NCI-H345 treated with DMSO at 0.1 percent for 48 hours (cell line): ENCODE measurements around the gene CCL22.
"Not testable (repeated sequence)": the region's sequence is repeated elsewhere in the genome, so short reads cannot be mapped to it uniquely, and the experiment has no call there.

Experiments
- DNase-seq: peaks from one replicate; lab custom pipeline; 2025; ENCODE audit not compliant: unreplicated experiment; lab: John Stamatoyannopoulos, UW

CCL22 gene, protein sequence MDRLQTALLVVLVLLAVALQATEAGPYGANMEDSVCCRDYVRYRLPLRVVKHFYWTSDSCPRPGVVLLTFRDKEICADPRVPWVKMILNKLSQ

DNA sequence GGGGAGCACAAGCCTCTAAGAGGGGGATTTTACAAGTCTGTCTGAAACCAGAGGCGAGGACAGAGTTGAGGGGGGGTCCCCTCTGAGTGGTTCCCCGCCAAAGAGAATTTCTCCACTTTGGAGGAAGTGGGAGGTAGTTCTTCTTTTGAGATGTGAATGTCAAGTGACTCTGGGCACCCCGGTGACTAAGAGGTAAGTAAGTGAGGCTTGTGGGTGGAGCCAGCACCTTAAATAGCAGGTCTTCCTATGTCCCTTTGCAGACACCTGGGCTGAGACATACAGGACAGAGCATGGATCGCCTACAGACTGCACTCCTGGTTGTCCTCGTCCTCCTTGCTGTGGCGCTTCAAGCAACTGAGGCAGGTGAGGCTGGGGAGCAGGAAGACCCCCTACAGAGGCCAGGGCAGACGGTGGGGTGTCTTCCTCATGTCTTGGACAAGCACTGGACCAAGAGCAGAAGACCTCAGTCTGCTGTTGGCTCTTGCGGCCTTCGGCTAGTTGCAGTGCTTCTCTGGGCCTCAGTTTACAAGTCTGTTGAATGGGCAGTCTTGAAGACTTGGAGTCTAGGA lies at the start of gene CCL22:
CCL22 (plus strand) TSS at position 257 of the 569 bp plus-strand sequence; CDS start at position 291, 34 bp downstream.
- no peak for DNase-seq

DNA sequence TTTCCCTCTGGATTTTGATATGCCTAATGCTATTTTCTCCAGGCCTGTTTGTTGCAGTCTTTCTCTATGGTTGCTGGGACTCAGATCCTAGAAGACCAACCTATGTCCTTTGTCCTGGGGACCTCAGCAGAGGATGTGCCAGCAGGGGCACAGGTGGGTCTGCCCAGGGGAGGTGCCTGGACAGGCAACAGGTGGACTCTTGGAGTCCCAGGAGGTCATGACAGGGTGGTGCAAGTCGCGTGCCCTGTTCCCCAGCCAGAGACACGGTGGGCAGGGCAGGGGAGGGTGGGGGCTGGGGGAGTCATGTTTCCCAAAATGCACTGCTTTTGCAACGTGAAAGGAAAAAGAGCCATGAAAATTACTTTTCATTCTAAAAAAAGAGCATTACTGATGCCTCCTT lies 47.8 kb upstream of the CCL22 start:
- no peak for DNase-seq

DNA sequence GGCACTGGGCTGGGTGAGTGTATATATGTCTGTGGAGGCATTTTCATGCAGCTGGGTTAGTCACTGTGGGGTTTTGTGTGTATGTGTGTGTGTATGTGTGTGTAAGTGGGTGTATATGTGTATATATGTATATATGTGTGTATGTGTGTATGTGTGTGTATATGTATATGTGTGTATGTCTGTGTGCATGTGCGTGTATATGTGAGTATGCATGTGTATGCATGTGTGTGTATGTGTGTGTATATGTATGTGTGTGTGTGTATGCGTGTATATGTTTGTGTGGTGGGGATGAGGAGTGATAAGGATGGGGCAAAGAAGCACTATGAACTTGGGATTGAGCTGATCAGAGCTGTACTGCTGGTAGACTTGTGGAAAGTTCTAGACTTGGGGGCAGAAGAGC lies 45.1 kb upstream of the CCL22 start:
- no peak for DNase-seq

DNA sequence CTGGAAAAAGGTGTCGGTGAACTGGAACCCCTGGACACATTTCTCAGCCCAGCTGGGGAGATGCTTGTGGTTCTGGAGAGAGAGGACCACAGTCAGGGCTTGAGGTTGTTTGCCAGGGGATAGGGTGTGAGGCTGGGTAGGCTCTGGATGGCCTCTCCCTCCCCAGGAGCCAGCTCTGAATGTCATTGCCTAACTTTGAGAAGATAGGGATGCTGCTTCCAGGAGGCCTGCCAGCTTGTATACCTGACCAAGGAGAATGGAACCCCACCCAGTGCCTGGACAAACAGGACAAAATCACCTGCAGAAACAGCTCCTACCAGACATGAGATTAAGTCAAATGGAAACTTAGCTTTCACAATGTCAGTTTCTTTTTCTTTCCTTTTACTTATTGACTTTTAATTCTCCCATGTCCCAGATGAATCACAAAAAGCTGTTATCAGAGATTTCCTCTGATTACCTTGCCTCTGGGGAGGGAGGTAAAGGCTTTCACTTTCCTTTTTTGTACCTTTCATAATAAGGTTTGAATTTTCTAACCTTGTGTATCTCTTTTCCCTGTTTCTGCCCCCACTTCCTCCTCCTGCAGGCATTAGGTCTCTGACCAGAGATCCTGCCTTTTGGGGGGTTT lies 44.3 kb upstream of the CCL22 start:
- DNase-seq, result no peak

DNA sequence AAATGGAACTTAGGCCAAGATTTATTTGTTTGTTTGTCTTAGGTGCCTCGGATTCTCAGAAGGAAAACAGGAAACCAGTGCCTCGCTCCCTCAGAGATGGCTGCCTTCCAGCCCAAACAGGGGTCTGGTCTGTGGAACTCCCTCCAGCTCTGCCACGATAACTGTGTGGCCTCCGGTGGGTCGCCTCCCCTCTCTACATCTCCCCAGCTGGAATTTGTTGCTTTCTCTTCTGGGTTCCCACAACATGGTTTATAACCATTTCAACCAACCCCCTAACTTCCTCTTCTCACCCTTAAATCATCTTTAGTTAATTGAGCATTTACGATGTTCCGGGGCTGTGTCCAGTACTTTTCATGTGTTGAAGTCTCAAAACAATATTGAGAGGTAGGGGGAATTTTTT lies 43.2 kb upstream of the CCL22 start:
- no peak for DNase-seq

DNA sequence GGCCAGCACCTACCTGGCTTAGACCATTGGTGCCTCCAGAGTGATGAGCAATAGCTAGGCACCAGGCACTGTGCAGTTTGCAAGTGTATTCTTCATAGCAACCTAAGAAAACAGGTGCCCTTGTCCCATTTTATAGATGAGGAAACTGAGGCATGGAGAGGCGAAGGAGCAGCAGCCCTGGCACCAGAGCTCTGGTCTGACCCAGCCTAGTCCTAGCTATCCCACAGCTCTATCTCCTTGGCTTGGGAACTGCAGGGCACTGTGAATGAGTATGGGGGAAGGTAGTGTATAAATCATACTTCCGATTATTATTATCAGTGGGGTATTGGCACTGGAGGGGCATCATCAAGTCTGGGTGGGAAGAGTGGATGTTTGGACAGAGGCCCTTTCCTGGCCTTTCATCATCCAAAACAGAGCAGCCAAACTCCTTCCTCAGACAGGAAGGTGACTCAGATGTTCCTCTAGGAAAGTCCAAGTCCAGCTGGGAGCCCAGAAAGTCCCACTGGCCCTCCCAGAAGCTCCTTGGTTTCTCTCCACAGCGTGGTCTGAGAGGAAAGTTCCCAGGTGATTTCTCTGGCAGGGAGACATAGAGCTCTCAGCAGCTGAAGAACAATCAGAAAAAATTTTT lies 42.1 kb upstream of the CCL22 start:
- no peak for DNase-seq

DNA sequence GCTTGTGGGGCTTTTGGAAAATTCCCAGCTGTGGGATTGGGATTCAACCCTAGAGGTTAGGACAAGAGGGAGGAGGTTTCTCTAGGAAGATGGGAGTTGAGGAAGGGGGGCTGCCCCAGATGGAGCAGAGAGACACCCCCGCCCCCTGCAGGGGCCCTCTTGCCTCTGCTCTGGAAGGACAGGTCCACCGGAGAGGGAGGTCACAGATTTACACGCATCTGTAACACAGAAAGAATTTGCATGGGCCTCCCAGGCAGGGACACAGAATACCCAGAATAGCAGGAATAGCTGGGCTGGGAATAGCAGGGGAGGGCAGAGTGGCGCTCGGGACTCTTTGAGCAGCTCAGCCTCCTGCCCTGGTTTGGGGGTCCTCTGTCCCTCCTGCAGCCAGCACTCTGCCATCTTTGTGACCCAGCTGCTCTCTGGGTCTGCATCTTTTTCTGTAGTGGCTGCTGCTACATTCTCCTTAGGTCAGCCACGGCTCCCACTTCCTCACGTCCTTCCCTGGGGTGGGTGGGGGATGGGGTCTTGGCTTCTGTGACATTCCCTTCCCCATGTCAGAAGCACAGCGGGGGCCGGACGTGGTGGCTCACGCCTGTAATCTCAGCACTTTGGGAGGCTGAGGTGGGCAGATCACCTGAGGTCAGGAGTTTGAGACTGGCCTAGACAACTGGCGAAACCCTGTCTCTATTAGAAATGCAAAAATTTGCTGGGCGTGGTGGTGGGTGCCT lies 40.2 kb upstream of the CCL22 start:
- no peak for DNase-seq

DNA sequence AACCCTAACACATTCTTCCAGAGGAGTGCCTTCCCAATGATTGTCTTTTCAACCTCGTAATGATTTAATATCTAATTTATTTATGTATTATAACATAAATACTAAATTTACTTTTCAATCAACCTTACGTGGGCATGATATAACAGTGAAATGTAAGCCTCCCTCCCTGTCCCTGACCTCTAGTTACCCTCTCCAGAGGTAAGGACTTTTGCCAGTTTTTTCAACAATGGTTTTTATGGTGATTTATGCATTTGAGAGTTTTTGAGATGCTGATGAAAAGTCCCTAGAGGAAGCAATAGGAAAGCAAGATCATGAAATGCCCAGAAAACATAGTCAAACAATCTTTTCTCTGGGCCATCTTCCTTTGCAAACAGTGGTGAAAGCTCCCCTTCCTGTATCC lies 38.9 kb upstream of the CCL22 start:
- no peak for DNase-seq

DNA sequence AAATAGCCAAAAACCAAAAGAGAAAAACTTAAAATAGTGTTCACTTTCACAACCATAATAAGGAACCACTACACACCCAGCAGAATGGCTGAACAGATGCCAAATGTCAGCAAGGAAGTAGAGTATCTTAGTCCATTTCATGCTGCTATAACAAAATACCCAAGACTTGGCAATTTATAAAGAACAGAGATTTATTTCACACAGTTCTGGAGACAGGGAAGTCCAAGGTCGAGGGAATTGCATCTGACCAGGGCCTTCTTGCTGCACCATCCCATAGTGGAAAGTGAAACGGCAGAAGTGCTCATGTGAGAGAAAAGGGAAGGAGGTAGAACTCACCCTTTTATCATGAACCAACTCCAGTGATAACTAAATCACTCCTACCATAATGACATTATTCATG lies 33.8 kb upstream of the CCL22 start:
- DNase-seq, result no peak

DNA sequence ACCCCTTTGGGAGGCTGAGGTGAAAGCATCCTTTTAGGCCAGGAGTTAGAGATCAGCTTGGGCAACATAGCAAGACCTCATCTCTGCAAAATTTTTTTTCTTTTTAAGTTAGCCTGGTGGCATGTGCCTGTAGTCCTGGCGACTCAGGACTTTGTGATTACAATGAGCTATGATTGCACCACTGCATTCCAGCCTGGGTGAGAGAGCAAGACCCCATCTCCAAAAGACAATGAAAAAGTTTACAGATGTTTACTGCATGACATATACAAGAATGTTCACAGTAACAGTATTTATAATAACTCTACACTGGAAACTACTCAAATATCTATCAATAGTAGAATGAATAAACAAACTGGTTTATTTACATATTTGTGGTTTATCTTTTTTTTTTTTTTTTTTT lies 33.1 kb upstream of the CCL22 start:
- no peak for DNase-seq

DNA sequence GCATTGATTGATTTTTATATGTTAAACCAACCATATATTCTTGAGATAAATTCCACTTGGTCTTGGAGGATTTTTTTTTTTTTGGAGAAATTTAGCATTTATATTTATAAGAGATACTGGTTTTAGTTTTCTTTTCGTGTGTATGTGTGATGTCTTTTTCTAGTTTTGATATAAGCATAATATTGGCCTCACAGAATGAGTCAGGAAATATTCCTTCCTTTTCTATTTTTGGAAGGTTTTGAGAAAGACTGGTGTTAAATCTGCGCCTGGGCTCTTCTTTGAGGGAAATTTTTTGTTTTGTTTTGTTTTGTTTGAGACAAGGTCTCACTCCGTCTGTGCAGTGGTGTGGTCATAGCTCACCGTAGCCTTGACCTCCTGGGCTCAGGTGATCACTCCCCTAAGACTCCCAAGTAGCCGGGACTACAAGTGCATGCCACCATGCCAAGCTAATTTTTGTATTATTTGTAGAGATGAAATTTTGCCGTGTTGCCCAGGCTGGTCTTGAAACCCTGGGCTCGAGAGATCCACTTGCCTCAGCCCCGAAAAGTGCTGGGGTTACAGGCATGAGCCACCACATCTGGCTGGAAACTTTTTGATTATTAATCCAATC lies 28.8 kb upstream of the CCL22 start:
- DNase-seq, result no peak

DNA sequence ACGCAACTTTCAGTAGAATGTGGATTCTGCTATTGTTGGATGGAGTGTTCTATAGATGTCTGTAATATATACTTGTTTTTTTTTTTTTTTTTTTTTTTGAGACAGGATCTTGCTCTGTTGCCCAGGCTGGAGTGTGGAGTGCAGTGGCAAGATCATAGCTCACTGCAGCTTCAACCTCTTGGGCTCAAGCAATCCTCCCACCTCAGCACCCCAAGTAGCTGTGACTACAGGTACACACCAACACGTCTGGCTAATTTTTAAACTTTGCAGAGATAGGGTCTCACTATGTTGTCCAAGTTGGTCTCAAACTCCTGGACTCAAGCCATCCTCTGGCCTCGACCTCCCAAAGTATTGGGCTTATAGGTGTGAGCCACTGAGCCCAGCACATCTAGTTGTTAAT lies 27.2 kb upstream of the CCL22 start:
- DNase-seq, result no peak

DNA sequence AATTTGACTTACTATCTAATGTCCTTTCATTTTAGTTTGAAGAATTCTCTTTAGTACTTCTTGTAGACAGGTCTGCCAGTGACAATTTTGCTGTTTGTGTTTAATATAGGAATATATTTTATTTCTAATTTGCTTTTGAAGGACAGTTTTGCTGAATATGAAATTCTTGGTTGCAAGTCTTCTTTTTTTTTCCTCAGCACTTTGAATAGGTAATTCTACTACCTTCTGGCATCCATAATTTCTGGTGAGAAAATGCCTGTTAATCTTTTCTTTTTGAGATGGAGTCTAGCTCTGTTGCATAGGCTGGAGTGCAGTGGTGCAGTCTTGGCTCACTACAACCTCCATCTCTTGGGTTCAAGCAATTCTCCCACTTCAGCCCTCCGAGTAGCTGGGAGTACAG lies 25.2 kb upstream of the CCL22 start:
- no peak for DNase-seq

DNA sequence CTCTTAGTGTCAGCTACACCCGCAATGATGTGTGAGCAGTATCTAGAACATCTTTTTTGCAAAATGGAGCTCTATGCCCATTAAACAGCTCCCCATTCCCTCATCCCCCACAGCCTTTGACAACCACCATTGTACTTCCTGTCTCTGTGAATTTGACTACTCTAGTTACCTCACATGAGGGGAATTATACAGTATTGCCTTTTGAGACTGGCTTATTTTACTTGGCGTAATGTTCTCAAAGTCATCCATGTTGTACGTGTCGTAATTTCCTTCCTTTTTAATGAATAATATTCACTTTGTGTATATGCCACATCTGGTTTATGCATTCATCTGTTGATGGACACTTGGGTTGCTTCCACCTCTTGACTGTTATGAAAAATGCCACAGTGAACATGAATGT lies 23.2 kb upstream of the CCL22 start:
- DNase-seq, result no peak

DNA sequence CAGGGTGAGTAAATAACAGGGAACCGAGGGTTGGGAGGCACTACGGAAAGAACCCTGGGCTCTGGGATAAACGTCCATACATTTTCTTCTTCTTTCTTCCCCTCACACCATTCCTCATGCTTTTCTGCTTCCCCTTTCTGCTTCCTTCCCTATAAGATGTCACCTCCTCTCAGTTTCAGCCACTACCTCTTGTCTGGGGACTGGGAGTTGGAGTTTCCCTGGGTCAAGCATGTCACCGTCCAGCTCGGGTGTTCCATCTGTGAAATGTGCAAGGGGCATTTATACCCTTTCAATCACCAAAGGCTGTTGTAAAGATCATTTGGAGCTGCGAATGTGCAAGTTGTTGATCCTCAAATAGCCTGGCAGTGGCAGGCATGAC lies 17.5 kb upstream of the CCL22 start:
- no peak for DNase-seq

DNA sequence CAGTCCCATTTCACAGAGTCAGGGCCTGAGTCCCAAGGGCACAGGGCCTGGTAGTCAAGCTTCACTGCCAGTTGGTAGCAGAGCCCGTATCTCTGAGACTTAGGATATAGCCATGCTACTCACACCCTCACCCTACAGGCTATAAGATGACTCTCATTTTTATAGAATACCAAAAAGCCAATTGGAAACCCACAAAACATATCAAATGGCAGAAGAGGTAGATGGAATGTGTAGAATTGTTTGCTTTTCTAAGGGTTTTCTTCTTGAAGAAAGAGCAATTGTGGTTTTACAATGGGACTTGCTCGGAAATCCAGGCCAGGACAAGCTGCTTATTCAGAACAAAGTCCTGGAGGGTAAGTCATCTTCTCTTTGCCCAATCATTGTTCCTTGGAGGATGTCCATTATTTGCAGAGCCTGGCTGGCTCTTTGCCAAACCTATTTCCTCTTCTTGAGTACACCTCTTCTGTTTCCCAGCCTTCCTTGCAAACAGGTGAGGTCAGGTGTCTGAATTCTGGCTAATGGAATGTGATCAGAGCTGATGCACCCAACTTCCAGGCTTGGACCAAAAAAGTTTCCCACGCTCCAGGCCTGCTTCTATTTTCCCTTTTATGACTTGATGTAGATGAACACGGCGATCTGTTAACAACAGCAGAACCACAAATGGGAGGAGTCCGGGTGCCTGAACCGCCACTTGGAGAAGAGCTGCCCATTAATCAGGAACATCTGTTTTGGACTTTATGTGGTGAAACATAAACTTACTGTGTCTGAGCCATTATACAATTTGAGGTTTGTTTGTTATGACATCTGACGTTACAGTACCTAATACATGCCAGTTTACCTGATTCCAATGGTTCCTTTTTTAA lies 16.9 kb upstream of the CCL22 start:
- no peak for DNase-seq

DNA sequence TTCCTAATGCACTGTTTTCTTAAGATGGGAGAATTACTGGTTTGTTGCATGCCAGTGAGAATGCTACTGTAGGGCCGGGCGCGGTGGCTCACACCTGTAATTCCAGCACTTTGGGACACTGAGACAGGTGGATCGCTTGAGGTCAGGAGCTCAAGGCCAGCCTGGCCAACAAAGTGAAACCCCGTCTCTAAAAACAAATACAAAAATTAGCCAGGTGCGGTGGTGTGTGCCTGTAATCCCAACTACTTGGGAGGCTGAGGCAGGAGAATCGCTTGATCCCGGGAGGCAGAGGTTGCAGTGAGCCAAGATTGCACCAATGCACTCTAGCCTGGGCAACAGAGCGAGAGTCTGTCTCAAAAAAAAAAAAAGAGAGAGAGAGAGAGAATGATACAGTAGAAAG lies 16.0 kb upstream of the CCL22 start:
- DNase-seq, result not testable (repeated sequence)

DNA sequence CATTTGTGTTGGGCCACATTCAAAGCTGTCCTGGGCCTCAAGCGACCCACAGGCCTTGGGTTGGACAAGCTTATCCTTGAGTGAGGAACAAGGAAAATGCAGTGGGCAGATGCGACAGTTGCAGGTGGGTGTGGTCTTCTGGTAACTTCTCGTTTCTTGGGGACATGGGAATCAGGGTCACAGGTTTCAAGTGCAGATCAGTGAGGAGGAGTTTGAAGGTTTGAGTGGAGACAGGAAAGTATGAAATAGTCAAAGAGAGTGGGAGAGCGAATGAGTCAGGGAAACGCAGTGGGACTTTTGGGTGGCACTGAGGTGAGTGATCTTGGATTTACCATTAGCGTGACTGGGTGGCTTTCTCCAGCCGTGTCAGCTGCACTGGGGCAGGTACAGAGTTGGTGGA lies 15.4 kb upstream of the CCL22 start:
- no peak for DNase-seq

DNA sequence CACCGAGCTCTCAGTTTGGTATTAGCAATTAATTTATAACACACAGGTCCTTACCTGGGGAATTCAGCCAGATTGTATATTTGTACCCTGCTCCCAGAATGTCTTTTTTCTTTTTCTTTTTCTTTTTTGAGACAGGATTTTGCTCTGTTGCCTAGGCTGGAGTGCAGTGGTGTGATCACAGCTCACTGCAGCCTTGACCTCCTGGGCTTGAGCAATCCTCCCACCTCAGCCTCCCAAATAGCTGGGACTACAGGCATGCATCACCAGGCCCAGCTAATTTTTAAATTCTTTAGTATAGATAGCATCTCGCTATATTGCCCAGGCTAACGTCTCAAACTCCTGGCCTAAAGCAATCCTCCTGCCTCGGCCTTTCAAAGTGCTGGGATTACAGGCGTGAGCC lies 14.5 kb upstream of the CCL22 start:
- DNase-seq, result not testable (repeated sequence)

DNA sequence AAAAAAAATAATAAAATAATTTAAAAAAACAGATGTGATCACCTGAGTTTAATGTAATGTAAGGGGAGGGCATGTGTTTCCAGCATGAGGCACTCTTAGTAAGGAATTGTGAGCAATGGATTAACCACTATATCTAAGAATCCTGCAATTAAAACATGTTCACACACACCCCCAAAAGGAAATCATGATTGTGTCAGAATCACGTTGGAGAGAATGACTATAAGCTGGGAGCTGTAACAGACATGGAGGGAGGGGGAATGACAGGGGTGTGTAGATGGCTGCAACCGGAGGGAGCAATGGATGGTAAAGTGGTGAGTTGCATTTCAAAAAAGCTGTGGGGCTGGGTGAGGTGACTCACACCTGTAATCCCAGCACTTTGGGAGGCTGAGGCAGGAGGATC lies 13.6 kb upstream of the CCL22 start:
- DNase-seq, result no peak
